T-helper 2 cell treated with Interferon-gamma antibody and Interleukin-4, amounts not matched to agents 5 μg/mL and 100 μg/mL, for 36 hours (primary cell): ENCODE data around the gene FOXC2.
A peak's percentile ranks its signal among the peaks of the same experiment; 100 is the strongest.

Experiments
- DNase-seq: peaks from one replicate; pipeline ENCODE4 v3.0.0; 2021; ENCODE audit warnings: low spot score
- H3K27ac Mint-ChIP-seq: one replicate; pipeline ENCODE4 v1.8.0; 2021; ENCODE audit warnings: mild to moderate bottlenecking, mixed read lengths
- H3K27me3 Mint-ChIP-seq: one replicate; pipeline ENCODE4 v1.8.0; 2021; ENCODE audit warnings: low read depth, mixed read lengths
- H3K36me3 Mint-ChIP-seq: one replicate; pipeline ENCODE4 v1.8.0; 2021; ENCODE audit warnings: low read depth, mixed read lengths
- H3K4me1 Mint-ChIP-seq: one replicate; pipeline ENCODE4 v1.8.0; 2021; ENCODE audit warnings: low read depth, mixed read lengths
- H3K4me3 Mint-ChIP-seq: one replicate; pipeline ENCODE4 v1.8.0; 2022; ENCODE audit warnings: mild to moderate bottlenecking, moderate library complexity, mixed read lengths
- H3K9me3 Mint-ChIP-seq: one replicate; pipeline ENCODE4 v1.8.0; 2021; ENCODE audit warnings: mixed read lengths

Gene FOXC2

GRCh38 chr16:86576591-86577313 lies 10.1 kb downstream of the FOXC2 start:
- Mint-ChIP-seq H3K27ac (no peak overlapping the region), H3K4me1 (peaks cover 6% of the 10 kb centered on the region), H3K9me3 (no peaks in the 10 kb centered on the region), H3K36me3 (no peaks in the 10 kb centered on the region), H3K27me3 (peaks cover 72% of the 10 kb centered on the region), H3K4me3 (peak overlapping the region; percentile 84)
- no peak for DNase-seq

- no peak overlapping the region for H3K4me3 Mint-ChIP-seq
- H3K27me3 Mint-ChIP-seq = peaks cover 73% of the 10 kb centered on the region
- H3K36me3 Mint-ChIP-seq = no peaks in the 10 kb centered on the region
- H3K9me3 Mint-ChIP-seq = no peaks in the 10 kb centered on the region
- DNase-seq = no peak
- no peak overlapping the region for H3K27ac Mint-ChIP-seq
- H3K4me1 Mint-ChIP-seq = peaks cover 6% of the 10 kb centered on the region
Observed at GRCh38 chr16:86577314-86577971, 10.8 kb downstream of the FOXC2 start.

GRCh38 chr16:86578061-86578599 lies 11.5 kb downstream of the FOXC2 start, which contains the start of gene FOXL1:
FOXL1 (plus strand) TSS chr16:86578549; CDS start chr16:86578724, 175 bp downstream.
- no peaks in the 10 kb centered on the region for H3K36me3 Mint-ChIP-seq
- H3K27me3 Mint-ChIP-seq = peaks cover 70% of the 10 kb centered on the region
- H3K9me3 Mint-ChIP-seq = no peaks in the 10 kb centered on the region
- H3K4me1 Mint-ChIP-seq = peaks cover 6% of the 10 kb centered on the region
- H3K4me3 Mint-ChIP-seq = no peak within 1 kb of the TSS
- H3K27ac Mint-ChIP-seq = no peak within 1 kb of the TSS
- DNase-seq = no peak

GRCh38 chr16:86578611-86579267 lies 12.1 kb downstream of the FOXC2 start:
- no peaks in the 10 kb centered on the region for H3K36me3 Mint-ChIP-seq
- H3K27ac Mint-ChIP-seq = no peak overlapping the region
- H3K9me3 Mint-ChIP-seq = no peaks in the 10 kb centered on the region
- H3K4me3 Mint-ChIP-seq = no peak overlapping the region
- DNase-seq = no peak
- H3K27me3 Mint-ChIP-seq = peaks cover 65% of the 10 kb centered on the region
- H3K4me1 Mint-ChIP-seq = peaks cover 6% of the 10 kb centered on the region

- no peaks in the 10 kb centered on the region for H3K9me3 Mint-ChIP-seq
- H3K27ac Mint-ChIP-seq = no peak overlapping the region
- H3K36me3 Mint-ChIP-seq = no peaks in the 10 kb centered on the region
- H3K4me3 Mint-ChIP-seq = no peak overlapping the region
- H3K4me1 Mint-ChIP-seq = peaks cover 6% of the 10 kb centered on the region
- peaks cover 59% of the 10 kb centered on the region for H3K27me3 Mint-ChIP-seq
- DNase-seq = no peak
Observed at GRCh38 chr16:86579268-86580062, 12.8 kb downstream of the FOXC2 start.

GRCh38 chr16:86580063-86580790 lies 13.6 kb downstream of the FOXC2 start:
- H3K27ac Mint-ChIP-seq = no peak overlapping the region
- peaks cover 52% of the 10 kb centered on the region for H3K27me3 Mint-ChIP-seq
- no peak overlapping the region for H3K4me3 Mint-ChIP-seq

GRCh38 chr16:86580791-86581170 lies 14.2 kb downstream of the FOXC2 start:
- peaks cover 49% of the 10 kb centered on the region for H3K27me3 Mint-ChIP-seq
- DNase-seq = no peak

More at GRCh38 chr16:86580063-86580790, 13.6 kb downstream of the FOXC2 start:
- no peak for DNase-seq
- Mint-ChIP-seq H3K9me3 (no peaks in the 10 kb centered on the region), H3K36me3 (no peaks in the 10 kb centered on the region), H3K4me1 (peaks cover 6% of the 10 kb centered on the region)

GRCh38 chr16:86581458-86581857 lies 14.8 kb downstream of the FOXC2 start:
- Mint-ChIP-seq H3K4me3 (no peak overlapping the region), H3K36me3 (no peaks in the 10 kb centered on the region), H3K4me1 (peaks cover 2% of the 10 kb centered on the region), H3K27me3 (peaks cover 44% of the 10 kb centered on the region), H3K9me3 (no peaks in the 10 kb centered on the region), H3K27ac (no peak overlapping the region)
- no peak for DNase-seq

More at GRCh38 chr16:86580791-86581170, 14.2 kb downstream of the FOXC2 start:
- Mint-ChIP-seq H3K4me1 (peaks cover 6% of the 10 kb centered on the region), H3K9me3 (no peaks in the 10 kb centered on the region), H3K36me3 (no peaks in the 10 kb centered on the region), H3K4me3 (no peak overlapping the region), H3K27ac (no peak overlapping the region)

- Mint-ChIP-seq H3K27me3 (peaks cover 22% of the 10 kb centered on the region), H3K4me1 (no peaks in the 10 kb centered on the region), H3K9me3 (no peaks in the 10 kb centered on the region), H3K36me3 (no peaks in the 10 kb centered on the region), H3K27ac (no peak overlapping the region), H3K4me3 (no peak overlapping the region)
- DNase-seq = no peak
Observed at GRCh38 chr16:86584071-86584685, 17.5 kb downstream of the FOXC2 start.

GRCh38 chr16:86584726-86585721 lies 18.4 kb downstream of the FOXC2 start:
- DNase-seq = no peak
- Mint-ChIP-seq H3K9me3 (no peaks in the 10 kb centered on the region), H3K36me3 (no peaks in the 10 kb centered on the region), H3K4me1 (no peaks in the 10 kb centered on the region), H3K27ac (no peak overlapping the region), H3K27me3 (peaks cover 16% of the 10 kb centered on the region), H3K4me3 (no peak overlapping the region)

GRCh38 chr16:86585821-86586611 lies 19.4 kb downstream of the FOXC2 start:
- no peak for DNase-seq
- no peak overlapping the region for H3K4me3 Mint-ChIP-seq

More at GRCh38 chr16:86585821-86586611, 19.4 kb downstream of the FOXC2 start:
- Mint-ChIP-seq H3K27me3 (peaks cover 8% of the 10 kb centered on the region), H3K9me3 (no peaks in the 10 kb centered on the region), H3K36me3 (no peaks in the 10 kb centered on the region), H3K27ac (no peak overlapping the region), H3K4me1 (no peaks in the 10 kb centered on the region)
